Activated CD8-positive, alpha-beta memory T cell treated with anti-CD3 and anti-CD28 coated beads, Interleukin-2, amount 50 U/mL, for 24 hours (primary cell): ENCODE results near the gene MYO7A.

ENCODE experiments used
- DNase-seq: peaks from one replicate; pipeline ENCODE4 v3.0.0-alpha.2; 2020; ENCODE audit errors: extremely low read depth

Gene MYO7A

DNA sequence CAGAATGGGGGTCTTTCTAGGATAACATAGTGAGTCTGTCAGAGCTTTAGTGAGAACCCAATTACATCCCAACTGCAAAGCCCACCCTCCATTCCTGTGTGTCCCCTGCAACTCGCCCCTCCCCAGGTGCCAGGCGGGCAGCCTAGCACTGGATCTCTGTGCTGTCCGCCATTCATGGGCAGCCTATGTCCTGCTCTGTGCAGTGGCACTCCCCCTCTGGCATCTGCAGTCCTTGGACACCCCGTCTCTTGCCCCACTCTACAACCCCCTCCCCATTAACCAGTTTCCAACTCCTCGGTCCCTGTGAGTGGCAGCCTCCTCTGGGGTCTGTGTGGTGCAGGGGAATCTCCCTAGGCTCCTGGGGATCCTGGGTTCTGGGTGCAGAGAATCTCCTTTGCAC is 37.0 kb downstream of the MYO7A start:
- no peak for DNase-seq

DNA sequence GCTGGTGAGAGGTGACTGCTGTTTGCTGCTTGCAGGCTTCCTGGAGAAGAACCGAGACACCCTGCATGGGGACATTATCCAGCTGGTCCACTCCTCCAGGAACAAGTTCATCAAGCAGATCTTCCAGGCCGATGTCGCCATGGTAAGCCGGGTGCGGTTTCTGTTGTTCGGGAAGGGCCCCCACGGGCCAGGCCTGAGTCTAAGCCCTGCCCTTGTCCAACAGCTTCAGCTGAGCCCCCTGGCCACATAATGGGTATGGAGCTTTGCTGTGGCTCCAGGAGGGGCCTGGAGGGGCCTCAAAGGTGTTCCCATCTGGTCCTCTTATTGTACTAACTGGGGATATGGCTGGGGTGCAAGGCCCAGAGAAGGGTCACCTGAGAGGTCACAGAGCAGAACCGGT is 38.0 kb downstream of the MYO7A start:
- DNase-seq = no peak

DNA sequence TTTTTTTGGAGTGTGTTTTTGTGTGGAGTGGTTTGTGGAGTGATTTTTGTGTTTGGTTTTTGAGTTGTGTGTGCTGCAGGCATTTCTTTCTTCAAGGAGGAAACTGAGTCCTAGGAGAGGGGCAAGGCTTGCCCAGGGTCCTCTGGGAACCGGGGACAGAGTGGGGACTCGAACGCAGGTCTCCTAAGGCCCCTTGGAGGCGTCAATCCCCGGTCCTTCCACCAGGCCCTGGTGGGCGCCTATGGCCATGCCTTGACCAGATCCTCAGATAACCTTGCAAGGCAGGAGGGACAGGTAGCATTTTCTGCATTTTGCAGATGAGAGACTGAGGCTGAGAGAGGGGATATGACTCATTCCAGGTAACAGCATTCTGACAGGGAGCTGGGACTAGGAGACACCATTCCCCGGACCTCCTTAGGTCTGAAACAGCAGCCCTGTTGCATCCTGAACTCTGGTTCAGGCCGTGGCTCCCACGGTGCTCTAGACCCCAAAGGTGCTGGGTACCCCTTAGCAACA is 39.1 kb downstream of the MYO7A start:
- no peak for DNase-seq

DNA sequence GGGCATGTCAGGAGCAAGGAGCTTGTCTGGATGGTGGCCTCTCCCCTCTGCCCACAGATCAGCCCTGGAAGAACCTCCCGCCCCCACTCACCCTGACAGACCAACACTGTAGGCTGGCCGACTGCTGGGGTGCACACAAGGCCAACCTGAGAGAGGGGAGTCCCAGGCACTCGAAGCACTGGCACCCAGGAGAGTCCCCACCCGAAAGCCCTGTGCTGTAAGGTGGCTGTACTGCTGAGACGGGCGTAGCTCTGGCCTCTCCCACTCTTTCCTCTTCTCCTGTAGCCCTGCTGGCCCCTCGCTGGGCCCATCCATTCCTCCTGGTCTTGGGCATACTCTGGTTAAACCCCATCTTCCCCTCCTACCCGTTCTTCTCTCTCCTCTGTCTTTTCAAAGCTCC is 39.7 kb downstream of the MYO7A start:
- no peak for DNase-seq

DNA sequence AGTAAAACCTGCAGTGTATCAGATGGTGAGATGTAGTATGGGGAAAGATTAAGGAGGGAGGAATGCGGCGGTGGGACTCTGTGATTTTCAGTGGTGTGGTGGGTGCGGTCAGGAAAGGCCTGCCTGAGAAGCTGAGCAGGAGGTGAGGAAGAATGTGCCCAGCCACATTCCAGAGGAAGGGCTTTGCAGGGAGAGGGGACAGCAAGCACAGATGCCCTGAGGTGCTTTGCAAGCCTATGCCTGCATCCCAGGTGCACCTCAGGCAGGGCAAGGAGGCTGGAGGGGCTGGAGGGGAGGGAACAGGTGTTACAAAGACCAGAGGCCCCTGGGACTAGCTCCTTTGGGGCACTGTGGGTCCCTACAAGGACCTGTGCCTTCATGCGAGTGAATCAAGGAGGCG is 42.1 kb downstream of the MYO7A start:
- no peak for DNase-seq

DNA sequence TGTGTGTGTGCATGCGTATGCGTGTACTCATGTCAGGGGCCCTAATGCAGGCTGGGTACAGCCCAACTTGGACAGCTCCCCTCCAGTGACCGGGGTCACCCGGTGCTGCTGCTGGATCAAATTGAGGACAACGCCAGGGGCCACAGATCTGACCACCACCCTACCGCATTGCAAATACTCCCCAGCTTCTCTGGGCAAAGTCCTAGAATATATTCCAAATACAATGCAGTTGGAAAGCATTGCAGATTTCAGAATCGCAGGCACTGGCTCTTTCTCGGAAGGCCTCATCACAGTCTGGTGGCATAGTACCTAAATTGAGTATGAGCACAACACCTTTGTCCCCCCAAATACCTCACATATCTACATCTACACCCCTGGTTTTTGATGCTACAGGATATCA is 43.2 kb downstream of the MYO7A start:
- DNase-seq = no peak

DNA sequence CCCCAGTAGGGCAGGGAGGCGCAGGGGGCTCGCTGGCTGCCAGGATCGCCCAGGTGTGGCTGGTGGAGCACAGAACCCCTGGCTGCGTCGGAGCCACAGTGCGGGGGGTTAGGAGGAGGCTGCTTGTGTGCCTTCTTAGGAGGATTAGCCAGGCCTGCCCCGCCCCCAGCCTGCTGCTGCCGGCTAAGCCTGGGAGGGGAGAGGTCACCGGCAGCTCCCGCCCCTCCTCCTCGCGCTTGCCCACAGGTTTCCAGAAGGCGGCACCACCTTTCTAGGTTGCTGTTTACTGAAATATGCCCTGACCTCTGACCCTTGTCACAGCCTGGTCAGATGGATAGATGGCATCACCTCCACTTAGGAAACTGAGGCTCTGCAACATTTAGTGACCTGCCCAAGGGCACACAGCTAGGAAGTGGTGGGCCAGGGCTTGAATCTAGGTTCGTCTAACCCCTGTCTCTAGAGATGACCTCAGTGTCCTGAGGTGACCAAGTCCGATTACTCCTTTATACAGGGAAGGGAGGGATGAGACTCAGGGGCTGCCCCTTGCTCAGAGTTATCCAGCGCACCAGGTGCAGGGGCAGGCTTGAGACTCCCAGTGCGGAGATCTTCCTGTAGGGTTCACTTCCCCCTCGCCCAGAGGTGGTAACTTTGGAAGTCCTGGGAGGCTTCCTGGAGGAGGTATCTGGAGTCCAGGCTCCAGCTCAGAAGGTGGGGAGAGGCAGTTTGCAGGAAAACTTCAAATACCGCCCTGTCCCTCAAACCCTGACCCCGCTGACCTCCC is 44.0 kb downstream of the MYO7A start:
- DNase-seq = no peak

DNA sequence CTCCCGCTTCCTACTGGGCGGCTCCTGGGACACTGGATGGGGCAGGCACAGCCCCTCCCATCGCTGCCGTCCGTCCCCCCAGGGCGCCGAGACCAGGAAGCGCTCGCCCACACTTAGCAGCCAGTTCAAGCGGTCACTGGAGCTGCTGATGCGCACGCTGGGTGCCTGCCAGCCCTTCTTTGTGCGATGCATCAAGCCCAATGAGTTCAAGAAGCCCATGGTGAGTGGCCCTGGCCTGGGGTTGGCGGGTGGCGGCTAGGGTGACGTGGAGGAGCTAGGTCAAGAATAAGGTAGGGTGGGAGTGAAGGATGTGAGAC is 44.6 kb downstream of the MYO7A start:
- DNase-seq = no peak

DNA sequence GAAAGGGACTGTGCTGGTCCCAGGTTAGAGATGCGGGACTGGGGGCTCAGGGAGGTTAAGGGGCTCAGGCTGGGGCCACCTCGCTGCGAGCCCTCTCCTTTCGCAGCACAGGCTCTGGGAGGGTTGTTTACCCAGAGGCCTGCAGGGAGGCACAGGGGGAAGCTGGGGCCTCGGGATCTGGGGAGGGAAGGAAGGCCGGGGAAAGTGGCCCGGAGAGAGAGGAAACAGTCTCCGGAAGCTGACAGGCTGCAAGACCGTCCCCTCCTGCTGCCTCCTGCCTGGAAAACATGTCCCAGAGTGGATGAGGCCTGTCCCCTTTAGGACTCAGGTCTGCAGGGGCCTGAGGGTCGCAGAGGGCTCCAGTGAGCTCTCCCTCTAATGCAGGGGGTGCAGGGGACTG is 45.4 kb downstream of the MYO7A start:
- no peak for DNase-seq

DNA sequence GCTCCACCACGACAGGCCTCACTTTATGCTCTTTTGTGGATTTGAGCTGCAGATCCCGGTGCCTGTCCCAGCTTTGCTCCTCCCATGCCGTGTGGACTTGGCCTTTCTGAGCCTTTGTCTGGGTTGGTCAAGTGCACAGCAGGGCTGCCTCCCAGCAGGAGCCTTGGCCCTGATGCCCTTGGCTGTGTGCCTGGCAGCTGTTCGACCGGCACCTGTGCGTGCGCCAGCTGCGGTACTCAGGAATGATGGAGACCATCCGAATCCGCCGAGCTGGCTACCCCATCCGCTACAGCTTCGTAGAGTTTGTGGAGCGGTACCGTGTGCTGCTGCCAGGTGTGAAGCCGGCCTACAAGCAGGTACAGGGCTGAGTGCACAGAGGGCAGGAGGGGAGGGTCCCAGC is 46.5 kb downstream of the MYO7A start:
- DNase-seq = no peak

DNA sequence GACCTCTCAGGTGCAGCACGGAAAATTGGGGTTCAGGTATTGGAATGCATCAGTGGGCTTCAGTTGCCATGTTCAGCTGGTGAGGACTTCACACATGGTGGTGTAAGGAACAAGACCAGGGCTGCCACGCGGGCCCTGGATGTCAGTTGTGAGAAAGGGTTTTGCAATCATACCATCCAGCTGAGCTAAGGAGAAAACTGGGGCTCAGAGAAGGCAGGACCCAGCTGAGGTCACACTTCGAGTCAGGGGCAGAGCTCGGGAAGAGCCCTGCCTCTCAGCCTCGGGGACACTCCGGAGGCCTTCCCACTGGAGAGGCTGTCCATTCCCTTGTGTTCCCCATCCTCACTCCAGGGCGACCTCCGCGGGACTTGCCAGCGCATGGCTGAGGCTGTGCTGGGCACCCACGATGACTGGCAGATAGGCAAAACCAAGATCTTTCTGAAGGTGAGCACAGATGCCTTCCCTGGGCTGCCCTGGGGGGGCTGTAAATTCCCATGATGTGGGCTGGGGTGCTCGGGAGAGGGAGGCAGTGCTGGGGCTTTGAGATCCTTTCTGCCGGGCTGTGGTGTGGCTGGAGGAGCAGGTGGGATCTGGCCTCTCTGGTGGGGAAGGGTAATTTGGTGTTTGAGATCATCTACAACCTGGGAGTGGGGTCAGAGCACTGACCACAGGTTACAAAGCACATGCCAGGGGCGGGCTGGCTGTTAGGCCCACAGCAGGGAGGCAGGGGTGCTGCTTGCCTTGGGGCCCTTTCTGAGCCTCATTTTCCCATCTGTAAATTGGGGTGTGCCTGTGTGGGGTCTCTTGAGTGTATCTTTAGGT is 47.2 kb downstream of the MYO7A start:
- no peak for DNase-seq

DNA sequence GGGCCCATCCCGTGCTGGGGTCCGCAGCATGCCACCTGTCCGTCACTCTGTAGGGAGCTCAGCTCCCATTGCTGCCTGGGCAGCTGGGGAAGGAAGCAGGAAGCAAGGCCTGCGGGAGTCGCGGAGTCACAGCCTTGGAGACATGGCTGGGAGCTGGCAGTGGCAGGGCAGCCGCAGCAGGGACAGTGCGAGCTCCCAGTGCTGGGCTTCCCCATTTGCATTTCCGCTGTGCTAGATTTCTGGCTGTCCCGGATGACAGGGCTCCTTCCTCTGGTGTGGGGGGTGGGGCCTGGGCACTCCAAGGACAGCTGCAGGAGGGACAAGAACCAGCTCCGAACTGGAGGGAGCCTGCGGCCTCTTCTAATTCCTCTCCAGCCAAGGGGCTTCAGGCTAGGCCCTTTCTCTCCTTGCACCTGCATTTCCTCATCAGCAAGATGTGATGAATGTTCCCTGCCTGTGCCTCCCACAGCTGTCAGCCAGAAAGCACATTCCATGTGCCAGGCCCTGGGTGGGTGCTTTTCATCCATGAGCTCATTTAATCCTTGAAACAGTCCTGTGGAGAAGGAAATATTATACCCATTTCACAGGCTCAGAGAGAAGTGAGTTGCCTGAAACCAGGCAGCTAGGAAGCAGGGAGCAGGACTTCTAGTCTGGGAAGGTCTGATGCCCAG is 48.0 kb downstream of the MYO7A start:
- DNase-seq = no peak

DNA sequence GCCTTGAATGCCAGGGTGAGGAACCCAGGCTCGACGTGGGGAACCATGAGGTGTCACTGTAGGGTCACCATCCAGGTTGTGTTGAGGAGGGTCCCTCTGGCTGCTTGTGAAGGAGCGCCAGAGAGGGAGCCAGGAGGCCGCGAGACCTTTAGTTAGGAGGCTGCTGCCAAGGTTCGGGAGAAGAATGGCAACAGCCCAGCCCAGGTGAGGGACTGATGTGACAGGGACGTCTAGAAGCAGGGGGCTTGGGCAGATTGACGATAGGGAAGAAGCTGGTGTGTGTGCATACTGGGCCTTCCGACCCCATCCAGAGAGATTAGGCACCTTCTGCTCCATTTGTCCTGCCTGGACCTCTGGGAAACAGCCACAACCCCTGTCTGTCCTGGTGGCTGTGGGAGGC is 49.0 kb downstream of the MYO7A start:
- no peak for DNase-seq

DNA sequence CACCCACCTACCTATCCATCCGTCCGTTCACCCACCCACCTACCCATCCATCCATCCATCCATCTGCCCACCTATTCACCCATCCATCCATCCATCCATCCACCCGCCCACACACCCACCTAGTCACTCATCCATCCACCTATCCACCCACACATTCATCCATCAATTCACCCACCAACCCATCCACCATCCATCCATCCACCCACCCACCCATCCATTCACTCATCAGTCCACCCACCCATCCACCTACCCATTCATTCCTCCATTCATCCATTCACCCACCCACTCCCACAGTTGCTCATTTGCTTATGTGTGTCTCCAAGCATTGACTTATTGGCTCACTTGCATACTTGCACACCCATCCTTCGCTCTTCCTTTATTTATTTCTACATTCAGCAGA is 50.1 kb downstream of the MYO7A start:
- no peak for DNase-seq

DNA sequence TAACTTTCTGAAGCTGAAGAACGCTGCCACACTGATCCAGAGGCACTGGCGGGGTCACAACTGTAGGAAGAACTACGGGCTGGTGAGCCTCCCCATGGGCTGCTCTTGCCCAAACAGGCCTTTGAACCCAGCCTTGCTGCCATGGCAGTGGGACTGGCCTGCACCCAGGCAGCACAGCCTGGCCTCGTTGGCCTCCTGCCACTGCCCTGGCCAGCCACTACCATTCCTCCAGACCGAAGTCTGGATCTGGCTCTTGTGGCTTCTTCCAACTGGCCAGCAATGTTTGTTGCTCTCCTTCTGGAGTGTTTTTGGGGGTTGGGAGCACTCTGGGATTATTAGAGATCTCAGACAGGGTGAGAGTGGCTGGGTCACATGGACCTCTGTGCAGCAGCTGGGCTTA is 51.0 kb downstream of the MYO7A start:
- DNase-seq = no peak

DNA sequence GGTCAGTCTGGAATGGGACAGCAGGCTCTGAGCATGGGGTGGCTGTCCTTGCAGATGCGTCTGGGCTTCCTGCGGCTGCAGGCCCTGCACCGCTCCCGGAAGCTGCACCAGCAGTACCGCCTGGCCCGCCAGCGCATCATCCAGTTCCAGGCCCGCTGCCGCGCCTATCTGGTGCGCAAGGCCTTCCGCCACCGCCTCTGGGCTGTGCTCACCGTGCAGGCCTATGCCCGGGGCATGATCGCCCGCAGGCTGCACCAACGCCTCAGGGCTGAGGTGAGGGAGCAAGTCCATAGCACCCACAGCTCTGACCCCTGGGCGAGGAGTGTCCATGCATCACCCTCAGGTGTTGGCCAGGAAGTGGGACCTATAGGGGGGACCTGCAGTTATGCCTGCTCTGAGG is 51.6 kb downstream of the MYO7A start:
- DNase-seq = no peak

DNA sequence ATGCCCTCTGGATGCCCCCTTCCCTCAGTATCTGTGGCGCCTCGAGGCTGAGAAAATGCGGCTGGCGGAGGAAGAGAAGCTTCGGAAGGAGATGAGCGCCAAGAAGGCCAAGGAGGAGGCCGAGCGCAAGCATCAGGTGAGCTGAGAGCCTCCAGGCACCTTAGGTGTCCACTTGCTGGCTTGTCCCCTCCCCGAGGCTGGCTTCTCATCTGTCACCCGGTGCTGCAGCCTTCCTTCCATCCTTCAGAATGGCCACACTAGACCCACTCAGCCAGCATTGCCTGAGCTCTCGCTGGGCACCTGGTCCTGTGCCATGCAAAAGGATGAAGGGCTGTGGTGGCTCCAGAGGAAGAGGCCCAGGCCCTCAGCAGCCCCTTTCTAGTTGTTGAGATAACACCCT is 52.3 kb downstream of the MYO7A start:
- no peak for DNase-seq

DNA sequence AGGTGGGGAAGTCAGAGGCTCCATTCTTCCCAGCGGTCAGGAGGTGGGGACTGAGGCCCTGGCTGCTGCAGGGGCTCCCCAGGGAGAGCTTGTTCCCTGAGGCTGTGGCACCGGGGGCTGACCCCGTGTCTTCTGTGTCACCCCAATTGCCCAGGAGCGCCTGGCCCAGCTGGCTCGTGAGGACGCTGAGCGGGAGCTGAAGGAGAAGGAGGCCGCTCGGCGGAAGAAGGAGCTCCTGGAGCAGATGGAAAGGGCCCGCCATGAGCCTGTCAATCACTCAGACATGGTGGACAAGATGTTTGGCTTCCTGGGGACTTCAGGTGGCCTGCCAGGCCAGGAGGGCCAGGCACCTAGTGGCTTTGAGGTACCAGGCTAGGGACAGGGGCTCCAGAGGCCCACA is 53.2 kb downstream of the MYO7A start:
- no peak for DNase-seq

DNA sequence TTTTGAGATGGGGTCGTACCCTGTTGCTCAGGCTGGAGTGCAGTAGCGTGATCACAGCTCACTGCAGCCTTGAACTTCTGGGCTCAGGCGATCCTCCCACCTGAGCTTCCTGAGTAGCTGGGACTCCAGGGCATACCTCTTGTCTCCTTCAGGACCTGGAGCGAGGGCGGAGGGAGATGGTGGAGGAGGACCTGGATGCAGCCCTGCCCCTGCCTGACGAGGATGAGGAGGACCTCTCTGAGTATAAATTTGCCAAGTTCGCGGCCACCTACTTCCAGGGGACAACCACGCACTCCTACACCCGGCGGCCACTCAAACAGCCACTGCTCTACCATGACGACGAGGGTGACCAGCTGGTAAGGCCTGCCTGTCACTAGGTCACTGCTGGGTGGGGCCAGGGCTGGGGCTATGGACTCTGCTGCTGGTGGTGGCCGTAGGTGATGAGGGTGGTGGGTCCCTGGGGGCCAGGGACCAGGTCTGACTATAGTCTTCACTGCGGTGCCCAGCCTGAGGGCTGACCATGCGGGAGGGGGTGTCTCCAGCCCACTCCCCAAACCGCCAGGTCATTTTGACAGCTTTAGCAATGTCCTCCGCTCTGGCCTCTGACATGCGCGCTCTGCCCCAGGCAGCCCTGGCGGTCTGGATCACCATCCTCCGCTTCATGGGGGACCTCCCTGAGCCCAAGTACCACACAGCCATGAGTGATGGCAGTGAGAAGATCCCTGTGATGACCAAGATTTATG is 53.9 kb downstream of the MYO7A start:
- no peak for DNase-seq

DNA sequence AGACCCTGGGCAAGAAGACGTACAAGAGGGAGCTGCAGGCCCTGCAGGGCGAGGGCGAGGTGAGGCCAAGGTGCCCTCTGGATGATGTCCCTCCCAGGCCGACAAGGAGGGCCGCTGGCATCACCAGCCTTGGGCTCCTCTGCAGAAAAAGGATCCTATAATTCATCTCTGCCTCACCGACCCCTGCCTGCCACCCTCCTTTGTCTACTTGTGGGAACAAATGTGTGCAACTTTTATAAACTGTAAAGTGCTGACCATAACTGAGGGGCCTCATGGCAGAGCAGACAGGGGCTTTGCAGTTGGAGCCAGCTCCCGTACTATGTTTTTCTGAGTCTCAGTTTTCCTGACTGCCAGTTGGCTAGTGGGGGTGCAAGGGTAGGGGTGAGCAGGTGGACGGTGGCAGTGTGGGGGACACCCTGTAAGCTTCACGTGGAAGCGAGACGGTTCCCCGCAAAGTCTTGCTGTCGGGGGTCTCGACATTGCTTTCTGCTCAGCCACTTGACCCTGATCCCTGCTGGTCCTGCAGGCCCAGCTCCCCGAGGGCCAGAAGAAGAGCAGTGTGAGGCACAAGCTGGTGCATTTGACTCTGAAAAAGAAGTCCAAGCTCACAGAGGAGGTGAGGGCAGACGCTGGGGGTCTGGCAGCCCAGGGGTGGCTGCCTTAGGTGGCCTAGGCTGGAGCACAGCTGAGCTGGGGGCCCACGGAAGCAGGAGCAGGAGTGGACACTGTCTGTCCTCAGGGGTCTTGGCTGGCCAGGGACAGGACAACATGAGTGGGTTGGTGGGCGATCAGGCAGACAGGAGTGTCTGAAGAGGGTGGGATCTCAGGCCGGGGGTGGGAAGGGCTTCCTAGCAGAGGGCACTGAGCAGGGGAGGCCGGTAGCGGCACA is 54.7 kb downstream of the MYO7A start:
- no peak for DNase-seq

DNA sequence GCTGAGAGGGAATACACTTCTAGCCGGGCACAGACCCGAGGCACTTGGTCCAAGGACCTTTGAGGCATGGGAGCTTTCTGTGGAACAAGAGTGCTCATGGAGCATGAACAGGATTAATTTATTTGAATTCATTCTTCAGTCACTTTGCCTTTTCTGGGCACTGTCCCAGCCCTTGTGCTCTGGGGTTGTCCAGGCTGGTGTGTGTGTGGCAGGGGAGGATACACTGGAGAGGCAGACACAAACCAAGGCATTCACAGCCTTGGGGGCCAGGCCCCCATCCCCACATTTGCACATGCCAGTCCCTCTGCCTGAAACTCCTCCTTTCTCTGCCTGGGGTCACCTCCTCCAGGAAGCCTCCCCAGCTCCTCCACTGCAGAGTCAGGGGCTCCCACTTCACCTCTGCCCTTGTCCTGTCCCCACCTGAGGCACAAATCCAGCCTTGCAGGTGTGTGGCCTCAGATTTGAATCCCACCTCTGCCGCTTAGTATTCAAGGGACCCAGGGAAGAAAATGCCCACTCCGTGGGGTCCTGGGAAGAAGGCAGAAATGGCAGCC is 55.5 kb downstream of the MYO7A start:
- DNase-seq = no peak
